Measurements from ENCODE around the gene VHLL. TPM values are rescaled to one million over a fixed set of nuclear protein-coding genes. Genes with fewer than 3 reads are reported as not detected.

Gene VHLL
- total and polyA plus RNA-seq, 2 of the 13 experiments (the other 11 are each of a cell fraction or from before 2014, with no cell fraction given), result 0.24 TPM; not detected in 1

- TF ChIP-seq IRX3 (CRISPR knock-in tag; IDR thresholded peaks at IDR 0.05; ENCODE audit: borderline replicate concordance, low read depth) (no peak), ZNF263 (CRISPR knock-in tag; IDR thresholded peaks at IDR 0.05) (no peak), ZNF737 (CRISPR knock-in tag; IDR thresholded peaks at IDR 0.05; ENCODE audit: borderline replicate concordance) (no peak), ZFP36L1 (CRISPR knock-in tag; IDR thresholded peaks at IDR 0.05) (peak; percentile 79), HNRNPL (IDR thresholded peaks at IDR 0.05; ENCODE audit: low read depth, low read length) (no peak), HBP1 (CRISPR knock-in tag; IDR thresholded peaks at IDR 0.05; ENCODE audit: low read depth) (peak; percentile 95), ZNF224 (CRISPR knock-in tag; IDR thresholded peaks at IDR 0.05) (no peak; the same call in none of the 2 replicates), TFDP1 (CRISPR knock-in tag; IDR thresholded peaks at IDR 0.05; ENCODE audit: borderline replicate concordance) (peak; percentile 91), ZFP41 (CRISPR knock-in tag; IDR thresholded peaks at IDR 0.05; ENCODE audit: borderline replicate concordance) (no peak; the same call in 1 of the 2 replicates), STAT5B (CRISPR knock-in tag; IDR thresholded peaks at IDR 0.05) (no peak), ZNF660 (CRISPR knock-in tag; IDR thresholded peaks at IDR 0.05; ENCODE audit: borderline replicate concordance, low read depth) (no peak), ZNF230 (CRISPR knock-in tag; IDR thresholded peaks at IDR 0.05) (no peak; the same call in 1 of the 2 replicates), ELK4 (CRISPR knock-in tag; IDR thresholded peaks at IDR 0.05; ENCODE audit: borderline replicate concordance) (no peak), GATAD1 (CRISPR knock-in tag; IDR thresholded peaks at IDR 0.05) (peak; percentile 96), ZSCAN25 (CRISPR knock-in tag; IDR thresholded peaks at IDR 0.05) (no peak), ZNF713 (CRISPR knock-in tag; IDR thresholded peaks at IDR 0.05) (no peak), RARA (CRISPR knock-in tag; IDR thresholded peaks at IDR 0.05) (no peak), SPEN (CRISPR knock-in tag; IDR thresholded peaks at IDR 0.05; ENCODE audit: low read depth) (peak; percentile 82), TP53 (CRISPR knock-in tag; conservative IDR thresholded peaks at IDR 0.05) (peak; percentile 69; the same call in 1 of the 2 replicates), ZNF296 (CRISPR knock-in tag; conservative IDR thresholded peaks at IDR 0.05) (no peak), ZNF335 (CRISPR knock-in tag; IDR thresholded peaks at IDR 0.05) (no peak), KMT2A (CRISPR knock-in tag; IDR thresholded peaks at IDR 0.05) (peak; percentile 85), DNMT3B (CRISPR knock-in tag; conservative IDR thresholded peaks at IDR 0.05) (peak; percentile 88; the same call in 1 of the 2 replicates), PCBP1 (IDR thresholded peaks at IDR 0.05; ENCODE audit: borderline replicate concordance, low read depth, low read length) (0 out of 2 replicates have a peak, but pooled peaks have one; percentile 33), RELA (CRISPR knock-in tag; IDR thresholded peaks at IDR 0.05) (no peak; the same call in 1 of the 2 replicates), SP2 (CRISPR knock-in tag; IDR thresholded peaks at IDR 0.05) (no peak), ZBTB20 (CRISPR knock-in tag; IDR thresholded peaks at IDR 0.05; ENCODE audit: borderline replicate concordance, low read depth) (peak; percentile 86; the same call in 1 of the 2 replicates), CC2D1A (CRISPR knock-in tag; IDR thresholded peaks at IDR 0.05) (no peak; the same call in 1 of the 2 replicates)
Measured at GRCh38 chr1:156282479-156283222, 16.5 kb downstream of the VHLL start, which contains the start of gene SMG5 (continued).
